ENCODE data around the gene NT5C. TPM values are rescaled to one million over a fixed set of nuclear protein-coding genes. Genes with fewer than 3 reads are reported as not detected.

NT5C gene
- total and polyA plus RNA-seq, 12 donors = 20.6 to 124 (median 65.2) TPM

DNA sequence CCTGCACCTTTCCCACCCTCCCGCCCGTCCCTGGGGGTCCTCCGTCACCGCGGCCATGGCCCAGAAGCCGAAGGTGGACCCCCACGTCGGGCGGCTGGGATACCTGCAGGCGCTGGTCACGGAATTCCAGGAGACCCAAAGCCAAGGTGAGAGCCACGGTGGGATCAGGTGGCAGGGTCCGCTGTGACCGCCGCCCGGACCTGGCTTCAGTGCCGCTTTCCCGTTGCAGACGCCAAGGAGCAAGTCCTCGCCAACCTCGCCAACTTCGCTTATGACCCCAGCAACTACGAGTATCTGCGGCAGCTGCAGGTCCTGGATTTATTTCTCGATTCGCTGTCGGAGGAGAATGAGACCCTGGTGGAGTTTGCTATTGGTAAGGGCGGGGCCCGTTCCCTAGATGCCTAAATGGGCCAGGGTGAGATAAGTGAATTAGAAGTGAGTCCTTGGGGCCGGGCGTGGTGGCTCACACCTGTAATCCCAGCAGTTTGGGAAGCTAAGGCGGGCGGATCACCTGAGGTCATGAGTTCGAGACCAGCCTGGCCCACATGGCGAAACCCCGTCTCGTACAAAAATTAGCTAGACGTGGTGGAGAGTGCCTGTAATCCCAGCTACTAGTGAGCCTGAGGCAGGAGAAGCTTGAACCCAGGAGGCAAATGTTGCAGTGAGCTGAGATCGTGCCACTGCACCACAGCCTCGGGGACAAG, 21.2 kb downstream of the NT5C start:
- intact Hi-C loops (cut with DNase I) = loop anchor here (5.0 to 10.0 kb wide), 3 partner anchors 62 to 94 kb away; partner anchors contain the start of gene NUP85 (in 1 of the 2)
- H3K27ac ChIP-seq = peak overlapping the region in 2 of 5 donors; percentile 60 to 65
- 21 to 38% (median 26%) methylated on average over 23 to 40 of the region's 40 CpGs for WGBS, 4 donors
- peaks cover 0 to 26% of the 10 kb centered on the region in 2 donors for H3K4me1 ChIP-seq (replicated peaks in 1 of 2)
- H3K27me3 ChIP-seq = no peaks in the 10 kb centered on the region
- H3K4me3 ChIP-seq = peak overlapping the region in 3 of 4 donors; percentile 51 to 92 (median 85)
- peak in 2 of 7 donors; percentile 42 to 44 for DNase-seq
- H3K36me3 ChIP-seq (replicated peaks in 1 of 2) = no peaks in the 10 kb centered on the region
- no peaks in the 10 kb centered on the region for H3K9me3 ChIP-seq (replicated peaks in 1 of 3)
- no peak for TF ChIP-seq CTCF (IDR thresholded peaks at IDR 0.05)
- TF ChIP-seq POLR2A (IDR thresholded peaks at IDR 0.05) = no peak

DNA sequence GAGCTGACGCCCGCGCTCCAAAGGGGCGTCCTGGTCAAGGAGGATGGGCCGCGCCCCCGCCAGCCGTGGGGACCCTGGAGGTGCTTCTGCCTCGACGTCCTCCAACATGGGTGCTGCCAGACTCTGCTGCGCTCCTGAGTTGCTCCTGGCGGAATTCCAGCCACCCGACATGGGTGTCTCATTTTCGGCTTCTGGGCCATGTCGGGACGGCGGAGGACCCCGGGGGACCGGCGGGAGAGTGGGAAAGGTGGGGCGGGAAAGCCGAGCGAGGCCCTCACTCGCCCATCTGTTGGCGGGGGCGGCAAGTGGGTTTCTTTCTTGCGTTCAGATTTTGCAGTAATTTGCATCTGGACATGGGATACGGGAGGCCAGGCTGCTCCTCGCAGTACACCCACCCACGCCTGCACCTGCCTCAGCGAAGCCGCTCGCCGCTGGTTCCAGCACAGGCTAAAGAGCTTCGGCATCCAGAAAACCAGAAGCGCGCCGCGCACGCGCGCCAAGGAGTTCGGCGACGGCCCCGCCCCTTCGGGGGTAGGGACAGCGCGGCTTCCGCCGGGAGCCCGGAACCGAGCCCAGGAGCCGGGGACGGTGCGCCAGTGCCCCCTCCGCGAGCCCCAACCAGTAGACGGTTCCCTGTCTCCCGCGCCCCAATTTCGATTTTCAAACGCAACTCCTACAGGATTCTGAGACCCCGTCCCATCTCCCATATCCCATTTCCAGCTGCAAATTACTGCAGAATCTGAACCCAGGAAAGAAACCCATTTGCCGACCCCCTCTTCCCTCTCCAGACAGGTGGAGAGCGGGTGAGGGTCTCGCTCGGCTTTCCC, 21.9 kb downstream of the NT5C start, which contains the start of gene ARMC7:
Gene ARMC7, plus strand, starts transcription at position 563 of the 827 bp plus-strand sequence. CDS start 320 bp downstream, outside the sequence.
- intact Hi-C loops (cut with DNase I) = loop anchor here (5.0 to 10.0 kb wide), 6 partner anchors 47 to 145 kb away; partner anchors contain the start of gene NUP85 (in 1 of the 2)
- TF ChIP-seq CTCF (IDR thresholded peaks at IDR 0.05) (no peak), POLR2A (IDR thresholded peaks at IDR 0.05) (peak in 1 of 2 donors; percentile 52)
- Histone ChIP-seq H3K4me3 (peak within 1 kb of the TSS in 3 of 4 donors; percentile 51 to 92 (median 85)), H3K4me1 (replicated peaks in 1 of 2) (peaks cover 0 to 25% of the 10 kb centered on the region in 2 donors), H3K9me3 (replicated peaks in 1 of 3) (no peaks in the 10 kb centered on the region), H3K27ac (peak within 1 kb of the TSS in 2 of 5 donors; percentile 60 to 65), H3K27me3 (no peaks in the 10 kb centered on the region), H3K36me3 (replicated peaks in 1 of 2) (no peaks in the 10 kb centered on the region)
- 1% methylated on average over 44 to 68 of the region's 68 CpGs for WGBS, 4 donors
- DNase-seq = peak; percentile 84 to 93 (median 89)

- Histone ChIP-seq H3K27ac (no peak overlapping the region), H3K27me3 (no peaks in the 10 kb centered on the region), H3K36me3 (replicated peaks in 1 of 2) (no peaks in the 10 kb centered on the region), H3K9me3 (replicated peaks in 1 of 3) (no peaks in the 10 kb centered on the region), H3K4me3 (peak overlapping the region in 2 of 4 donors; percentile 85 to 92), H3K4me1 (replicated peaks in 1 of 2) (peaks cover 0 to 20% of the 10 kb centered on the region in 2 donors)
- no peak for DNase-seq
- intact Hi-C loops (cut with DNase I) = loop anchor here (5.0 to 10.0 kb wide), 3 partner anchors 47 to 144 kb away; no protein-coding TSS in a partner anchor
- TF ChIP-seq POLR2A (IDR thresholded peaks at IDR 0.05) = no peak
- TF ChIP-seq CTCF (IDR thresholded peaks at IDR 0.05) = no peak
- WGBS, 4 donors = 15 to 34% (median 25%) methylated on average over 21 to 22 of the region's 22 CpGs
Observed at GRCh38 chr17:75109046-75109406, 22.5 kb downstream of the NT5C start.

- intact Hi-C loops (cut with DNase I) = loop anchor here (5.0 to 10.0 kb wide), 3 partner anchors 46 to 143 kb away; no protein-coding TSS in a partner anchor
- DNase-seq = no peak
- 74 to 87% (median 83%) methylated on average over 2 of the region's 2 CpGs for WGBS, 4 donors
- H3K36me3 ChIP-seq (replicated peaks in 1 of 2) = no peaks in the 10 kb centered on the region
- no peaks in the 10 kb centered on the region for H3K9me3 ChIP-seq (replicated peaks in 1 of 3)
- peaks cover 0 to 16% of the 10 kb centered on the region in 2 donors for H3K4me1 ChIP-seq (replicated peaks in 1 of 2)
- no peaks in the 10 kb centered on the region for H3K27me3 ChIP-seq
- H3K4me3 ChIP-seq = no peak overlapping the region
- TF ChIP-seq CTCF (IDR thresholded peaks at IDR 0.05) (no peak), POLR2A (IDR thresholded peaks at IDR 0.05) (no peak)
- H3K27ac ChIP-seq = no peak overlapping the region
Observed at GRCh38 chr17:75108193-75108592, 23.3 kb downstream of the NT5C start.

All from adrenal gland (tissue), 12 donors.